CD4-positive, CD25-positive, alpha-beta regulatory T cell (primary cell): ENCODE data around the gene RNF167. TPM values are rescaled to one million over a fixed set of nuclear protein-coding genes. Genes with fewer than 3 reads are reported as not detected.

Experiments used
- ATAC-seq, 2 donors: fragments of 150-1000 bp; cut with Tn5 transposase; one replicate each; pipeline ENCODE4 v1.10.0; 2021; ENCODE audit warnings: low read depth in 2 of 2, moderate number of reproducible peaks in 2 of 2, moderate library complexity in 1 of 2
- DNase-seq, 3 donors: peaks; one replicate each; pipeline versions ENCODE4 v3.0.0 to v3.0.0-alpha.2; 2012 to 2022; ENCODE audit warnings: mixed read lengths in 1 of 3
- H3K27ac ChIP-seq: one replicate; pipeline ENCODE4 v1.7.0; 2013; ENCODE audit warnings: mild to moderate bottlenecking, low read length; ENCODE audit not compliant: insufficient read depth, poor library complexity, severe bottlenecking
- H3K27me3 ChIP-seq: one replicate; pipeline ENCODE4 v1.7.0; 2013; ENCODE audit warnings: low read length; ENCODE audit not compliant: control insufficient read depth, insufficient read depth
- H3K36me3 ChIP-seq: one replicate; pipeline ENCODE4 v1.7.0; 2013; ENCODE audit warnings: mild to moderate bottlenecking, low read length, moderate library complexity; ENCODE audit not compliant: control insufficient read depth, insufficient read depth
- H3K4me1 ChIP-seq: 2 replicates; pipeline ENCODE4 v1.7.0; 2013; ENCODE audit warnings: mild to moderate bottlenecking, low read length; ENCODE audit not compliant: insufficient read depth, control insufficient read depth, poor library complexity, severe bottlenecking
- H3K4me3 ChIP-seq: one replicate; pipeline ENCODE4 v1.7.0; 2013; ENCODE audit warnings: low read depth, mild to moderate bottlenecking, low read length, moderate library complexity
- H3K9me3 ChIP-seq, 2 experiments: 1 replicate in 1 of 2; 2 replicates in 1 of 2; pipeline ENCODE4 v1.7.0; 2013; ENCODE audit warnings: low read length in 2 of 2, mild to moderate bottlenecking in 1 of 2, moderate library complexity in 1 of 2; ENCODE audit not compliant: control insufficient read depth in 2 of 2
- H3K27ac Mint-ChIP-seq, 3 donors: one replicate each; pipeline ENCODE4 v1.8.0; 2020 to 2022; ENCODE audit warnings: mild to moderate bottlenecking in 3 of 3, mixed read lengths in 3 of 3, moderate library complexity in 2 of 3
- H3K27me3 Mint-ChIP-seq: one replicate; pipeline ENCODE4 v1.8.0; 2022; ENCODE audit warnings: mild to moderate bottlenecking, mixed read lengths
- H3K36me3 Mint-ChIP-seq: one replicate; pipeline ENCODE4 v1.8.0; 2020; ENCODE audit warnings: mixed read lengths
- H3K4me1 Mint-ChIP-seq, 4 donors: one replicate each; pipeline ENCODE4 v1.8.0; 2020 to 2022; ENCODE audit warnings: mixed read lengths in 4 of 4, mild to moderate bottlenecking in 1 of 4
- H3K4me3 Mint-ChIP-seq, 4 donors: one replicate each; pipeline ENCODE4 v1.8.0; 2020 to 2022; ENCODE audit warnings: mild to moderate bottlenecking in 4 of 4, mixed read lengths in 4 of 4, moderate library complexity in 3 of 4
- H3K9me3 Mint-ChIP-seq, 7 donors: one replicate each; pipeline ENCODE4 v1.8.0; 2020 to 2022; ENCODE audit warnings: mixed read lengths in 7 of 7, mild to moderate bottlenecking in 3 of 7, moderate library complexity in 2 of 7
- polyA plus RNA-seq, 4 donors: library from polyadenylated mRNA; unstranded; fragments of 300-500 nt; fragmentation: Illumina TruSeq; gene quantifications; one replicate each; pipeline ENCODE4 v1.2.3, GENCODE V29; 2021
- total RNA-seq: library from RNA; stranded (reverse); gene quantifications from one replicate; pipeline ENCODE4 v1.2.3, GENCODE V29; 2022

Gene RNF167
- total and polyA plus RNA-seq, 5 donors from 2014 or later = 31.5 to 105 (median 50.7) TPM

DNA sequence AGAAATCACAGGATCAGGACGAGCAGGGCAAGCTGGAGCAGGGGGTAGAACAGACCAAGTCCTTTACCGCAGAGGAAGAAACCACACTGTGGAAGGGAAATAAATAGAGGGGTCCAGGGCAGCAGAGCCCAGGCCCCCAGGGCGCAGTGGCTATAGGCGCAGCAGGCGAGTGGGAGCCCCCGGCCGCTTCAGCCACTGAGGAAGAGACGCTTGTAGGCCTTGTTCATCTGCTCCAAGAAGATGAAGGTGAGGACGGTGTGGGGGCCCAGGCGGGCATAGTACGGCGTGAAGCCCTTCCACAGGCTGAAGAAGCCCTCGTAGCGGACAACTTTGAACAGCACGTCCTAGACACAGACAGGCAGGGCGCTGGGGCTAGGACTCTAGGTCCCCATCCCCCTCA is 2.5 kb upstream of the RNF167 start:
- Mint-ChIP-seq H3K27ac (peak overlapping the region in 1 of 3 donors; percentile 38), H3K27me3 (no peaks in the 10 kb centered on the region), H3K36me3 (peaks cover 19% of the 10 kb centered on the region), H3K9me3 (no peaks in the 10 kb centered on the region), H3K4me1 (peaks cover 0 to 71% (median 40%) of the 10 kb centered on the region in 4 donors), H3K4me3 (peak overlapping the region in 3 of 4 donors; percentile 22 to 97 (median 95))
- H3K27me3 ChIP-seq = no peaks in the 10 kb centered on the region
- peaks cover 10% of the 10 kb centered on the region for H3K36me3 ChIP-seq
- no peak for ATAC-seq
- peaks cover 48% of the 10 kb centered on the region for H3K4me1 ChIP-seq
- H3K9me3 ChIP-seq = no peaks in the 10 kb centered on the region
- no peak for DNase-seq
- H3K27ac ChIP-seq = no peak overlapping the region
- H3K4me3 ChIP-seq = no peak overlapping the region

GRCh38 chr17:4938069-4938491 is 2.0 kb upstream of the RNF167 start:
- DNase-seq (no peak), ATAC-seq (no peak)
- Mint-ChIP-seq H3K4me3 (peak overlapping the region; percentile 84 to 99 (median 96)), H3K36me3 (peaks cover 19% of the 10 kb centered on the region), H3K4me1 (peaks cover 0 to 75% (median 42%) of the 10 kb centered on the region in 4 donors), H3K27me3 (no peaks in the 10 kb centered on the region), H3K9me3 (no peaks in the 10 kb centered on the region), H3K27ac (peak overlapping the region; percentile 20 to 74 (median 60))
- Histone ChIP-seq H3K4me1 (peaks cover 53% of the 10 kb centered on the region), H3K27me3 (no peaks in the 10 kb centered on the region), H3K4me3 (no peak overlapping the region), H3K36me3 (peaks cover 15% of the 10 kb centered on the region), H3K9me3 (no peaks in the 10 kb centered on the region), H3K27ac (no peak overlapping the region)

DNA sequence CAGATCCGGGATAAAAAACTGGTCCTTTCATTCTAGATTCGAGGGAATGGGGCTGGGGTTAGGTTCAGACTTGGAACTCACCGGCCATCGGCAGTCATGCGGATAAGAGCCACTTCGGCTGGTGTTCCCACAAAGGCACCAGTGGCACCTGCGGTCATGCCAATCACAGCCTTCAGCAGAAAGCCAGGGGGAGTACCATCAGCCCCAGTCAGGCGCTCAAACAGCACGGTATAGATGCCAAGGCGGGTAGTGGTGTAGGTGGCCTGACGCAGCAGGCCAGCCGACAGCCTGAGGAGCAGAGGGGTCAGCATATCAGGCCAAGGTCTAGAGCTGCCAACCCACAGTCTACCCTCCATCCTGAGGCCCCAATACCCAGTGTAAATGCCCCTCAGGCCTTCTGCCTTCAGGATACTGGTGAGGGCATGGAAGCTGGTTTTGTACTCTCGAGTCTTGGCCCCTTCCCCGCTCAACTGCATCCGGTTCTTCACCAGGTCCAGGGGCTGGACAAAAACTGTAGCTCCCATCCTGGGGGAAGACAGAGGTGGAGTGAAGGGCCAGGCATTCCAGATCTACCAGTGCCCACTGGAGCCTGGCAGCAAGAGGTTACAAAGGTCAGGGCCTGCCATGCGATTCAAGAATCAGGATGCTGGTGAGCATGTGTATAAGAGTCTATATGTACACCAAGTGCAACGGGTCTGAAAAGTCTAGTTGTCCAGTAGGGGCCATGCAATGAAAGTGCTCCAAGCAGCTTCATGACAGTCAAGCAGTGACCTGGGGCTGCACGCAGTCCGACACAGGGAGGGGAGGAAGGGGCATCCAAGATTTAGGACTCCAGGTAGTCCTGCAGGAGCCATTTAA is 1.2 kb upstream of the RNF167 start:
- peak in 1 of 3 donors; percentile 34 for DNase-seq
- Mint-ChIP-seq H3K4me1 (peaks cover 0 to 76% (median 42%) of the 10 kb centered on the region in 4 donors), H3K36me3 (peaks cover 19% of the 10 kb centered on the region), H3K27ac (peak overlapping the region; percentile 74 to 97 (median 97)), H3K9me3 (no peaks in the 10 kb centered on the region), H3K4me3 (peak overlapping the region; percentile 95 to 99 (median 97)), H3K27me3 (no peaks in the 10 kb centered on the region)
- Histone ChIP-seq H3K36me3 (peaks cover 22% of the 10 kb centered on the region), H3K27ac (peak overlapping the region; percentile 82), H3K9me3 (no peaks in the 10 kb centered on the region), H3K27me3 (no peaks in the 10 kb centered on the region), H3K4me3 (peak overlapping the region; percentile 65), H3K4me1 (peaks cover 58% of the 10 kb centered on the region)
- no peak for ATAC-seq

- Histone ChIP-seq H3K27me3 (no peaks in the 10 kb centered on the region), H3K27ac (peak overlapping the region; percentile 82), H3K9me3 (no peaks in the 10 kb centered on the region), H3K36me3 (peaks cover 22% of the 10 kb centered on the region), H3K4me3 (peak overlapping the region; percentile 65), H3K4me1 (peaks cover 58% of the 10 kb centered on the region)
- Mint-ChIP-seq H3K4me1 (peaks cover 0 to 76% (median 43%) of the 10 kb centered on the region in 4 donors), H3K27me3 (no peaks in the 10 kb centered on the region), H3K4me3 (peak overlapping the region; percentile 95 to 99 (median 97)), H3K9me3 (peaks cover 0 to 1% (median 0%) of the 10 kb centered on the region in 7 donors), H3K36me3 (peaks cover 22% of the 10 kb centered on the region), H3K27ac (peak overlapping the region; percentile 74 to 97 (median 97))
- no peak for ATAC-seq
- DNase-seq = no peak
These were observed 597 bp upstream of the RNF167 start for GRCh38 chr17:4939546-4939795.

GRCh38 chr17:4940555-4941318 is 669 bp downstream of the RNF167 start:
- H3K4me1 ChIP-seq = peaks cover 70% of the 10 kb centered on the region
- peak overlapping the region; percentile 97 to 99 (median 97) for H3K27ac Mint-ChIP-seq
- no peaks in the 10 kb centered on the region for H3K27me3 Mint-ChIP-seq
- H3K27me3 ChIP-seq = no peaks in the 10 kb centered on the region
- DNase-seq (peak in 2 of 3 donors; percentile 35 to 56), ATAC-seq (no peak)
- H3K36me3 Mint-ChIP-seq = peaks cover 32% of the 10 kb centered on the region
- peak overlapping the region; percentile 94 for H3K27ac ChIP-seq
- H3K36me3 ChIP-seq = peaks cover 32% of the 10 kb centered on the region
- peaks cover 0 to 83% (median 53%) of the 10 kb centered on the region in 4 donors for H3K4me1 Mint-ChIP-seq
- H3K4me3 Mint-ChIP-seq = peak overlapping the region; percentile 95 to 99 (median 97)
- H3K9me3 Mint-ChIP-seq = peaks cover 0 to 1% (median 0%) of the 10 kb centered on the region in 7 donors
- peak overlapping the region; percentile 92 for H3K4me3 ChIP-seq
- H3K9me3 ChIP-seq = no peaks in the 10 kb centered on the region

GRCh38 chr17:4941319-4941610 is 1.2 kb downstream of the RNF167 start:
- H3K27me3 ChIP-seq = no peaks in the 10 kb centered on the region
- H3K4me3 ChIP-seq = peak overlapping the region; percentile 92
- peaks cover 75% of the 10 kb centered on the region for H3K4me1 ChIP-seq
- Mint-ChIP-seq H3K4me3 (peak overlapping the region; percentile 95 to 99 (median 97)), H3K27me3 (no peaks in the 10 kb centered on the region), H3K4me1 (peaks cover 0 to 84% (median 53%) of the 10 kb centered on the region in 4 donors), H3K9me3 (peaks cover 0 to 1% (median 0%) of the 10 kb centered on the region in 7 donors), H3K27ac (peak overlapping the region; percentile 97 to 99 (median 97)), H3K36me3 (peaks cover 31% of the 10 kb centered on the region)
- no peaks in the 10 kb centered on the region for H3K9me3 ChIP-seq
- H3K36me3 ChIP-seq = peaks cover 37% of the 10 kb centered on the region
- DNase-seq (no peak), ATAC-seq (no peak)
- H3K27ac ChIP-seq = peak overlapping the region; percentile 94

- H3K27me3 ChIP-seq = no peaks in the 10 kb centered on the region
- peaks cover 0 to 81% (median 57%) of the 10 kb centered on the region in 4 donors for H3K4me1 Mint-ChIP-seq
- H3K4me3 Mint-ChIP-seq = peak overlapping the region; percentile 95 to 99 (median 98)
- peaks cover 39% of the 10 kb centered on the region for H3K36me3 Mint-ChIP-seq
- peaks cover 0 to 3% (median 0%) of the 10 kb centered on the region in 7 donors for H3K9me3 Mint-ChIP-seq
- H3K9me3 ChIP-seq = no peaks in the 10 kb centered on the region
- ATAC-seq = no peak
- H3K27ac ChIP-seq = peak overlapping the region; percentile 97
- peaks cover 40% of the 10 kb centered on the region for H3K36me3 ChIP-seq
- H3K27me3 Mint-ChIP-seq = no peaks in the 10 kb centered on the region
- H3K4me3 ChIP-seq = peak overlapping the region; percentile 96
- peaks cover 85% of the 10 kb centered on the region for H3K4me1 ChIP-seq
- peak overlapping the region; percentile 67 to 97 (median 90) for H3K27ac Mint-ChIP-seq
- DNase-seq = no peak
These were observed 2.9 kb downstream of the RNF167 start for GRCh38 chr17:4942760-4943508.
